HG03520 (cell line): ENCODE results near the gene TAPBP.
"Not testable (repeated sequence)": the region's sequence is repeated elsewhere in the genome, so short reads cannot be mapped to it uniquely, and the experiment has no call there.

Source experiments
- ATAC-seq: cut with Tn5 transposase; IDR thresholded peaks from one replicate; pipeline ENCODE4 v1.9.1; 2021; ENCODE audit warnings: mild to moderate bottlenecking, moderate library complexity; ENCODE audit not compliant: unreplicated experiment

The TAPBP gene

DNA sequence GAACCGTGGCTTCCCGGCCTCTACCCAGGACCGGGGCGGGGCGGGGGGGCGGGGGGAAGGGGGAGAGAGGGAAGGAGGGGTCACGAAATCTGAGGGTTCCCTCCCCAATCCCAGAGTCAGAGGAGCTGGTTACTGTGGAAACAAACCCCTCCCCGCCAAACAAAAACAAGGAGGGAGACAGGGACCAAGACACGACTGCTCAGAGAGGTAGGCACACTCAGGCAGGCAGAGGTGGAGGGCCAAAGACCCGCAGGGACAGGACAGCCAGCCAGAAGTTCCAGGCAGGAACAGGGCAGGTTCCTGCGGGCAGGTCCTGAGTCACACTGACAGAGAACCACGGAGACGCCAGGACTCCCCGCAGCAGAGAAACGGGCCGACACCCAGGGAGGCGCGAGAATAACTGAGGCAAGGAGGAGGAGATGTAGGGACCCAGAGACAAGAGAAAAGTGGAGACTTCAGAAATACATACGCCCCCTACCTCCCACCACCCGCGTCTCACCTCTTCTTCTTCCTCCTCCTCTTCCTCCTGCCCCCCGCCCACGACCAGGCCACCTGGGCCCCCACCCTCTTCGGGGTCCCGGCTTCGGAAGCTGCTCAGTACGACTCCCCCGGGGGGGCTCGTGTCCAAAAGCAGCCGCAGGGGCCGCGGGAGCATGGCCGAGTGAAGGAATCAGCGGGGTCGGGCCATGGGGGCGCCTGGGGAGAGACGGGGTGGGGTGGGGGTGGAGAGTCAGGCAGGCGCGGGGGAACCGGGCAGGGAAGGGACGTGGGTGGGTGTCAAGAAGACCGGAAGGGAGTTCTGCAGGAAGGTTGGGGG, 15.7 kb downstream of the TAPBP start:
- no peak for ATAC-seq

DNA sequence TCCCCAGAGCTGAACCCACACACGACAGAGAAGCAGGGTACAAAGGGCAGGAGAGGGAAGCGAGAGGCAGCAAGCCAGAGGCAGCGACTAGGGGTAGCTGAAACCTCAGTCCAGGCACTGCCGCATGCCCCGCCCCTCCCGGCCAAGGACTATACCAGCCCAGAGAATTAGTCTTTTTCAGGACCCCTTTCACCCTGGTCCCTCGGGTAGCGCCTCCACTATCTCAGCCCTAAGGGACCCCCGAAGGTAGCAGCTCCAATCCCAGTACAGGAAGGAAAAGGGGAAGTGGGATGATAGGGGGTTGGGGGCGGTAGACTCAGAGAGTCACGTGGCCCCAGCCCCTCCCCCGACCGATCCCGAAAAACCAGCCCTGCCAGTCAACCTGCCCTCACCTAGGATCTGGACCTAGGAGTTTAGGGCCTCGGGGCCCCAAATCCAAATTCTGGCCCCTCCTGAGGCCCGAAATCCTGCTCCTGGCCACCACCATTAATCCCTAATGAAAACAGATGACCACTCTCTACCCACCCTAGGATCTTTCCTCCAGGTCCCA, 16.4 kb downstream of the TAPBP start:
- ATAC-seq = no peak

DNA sequence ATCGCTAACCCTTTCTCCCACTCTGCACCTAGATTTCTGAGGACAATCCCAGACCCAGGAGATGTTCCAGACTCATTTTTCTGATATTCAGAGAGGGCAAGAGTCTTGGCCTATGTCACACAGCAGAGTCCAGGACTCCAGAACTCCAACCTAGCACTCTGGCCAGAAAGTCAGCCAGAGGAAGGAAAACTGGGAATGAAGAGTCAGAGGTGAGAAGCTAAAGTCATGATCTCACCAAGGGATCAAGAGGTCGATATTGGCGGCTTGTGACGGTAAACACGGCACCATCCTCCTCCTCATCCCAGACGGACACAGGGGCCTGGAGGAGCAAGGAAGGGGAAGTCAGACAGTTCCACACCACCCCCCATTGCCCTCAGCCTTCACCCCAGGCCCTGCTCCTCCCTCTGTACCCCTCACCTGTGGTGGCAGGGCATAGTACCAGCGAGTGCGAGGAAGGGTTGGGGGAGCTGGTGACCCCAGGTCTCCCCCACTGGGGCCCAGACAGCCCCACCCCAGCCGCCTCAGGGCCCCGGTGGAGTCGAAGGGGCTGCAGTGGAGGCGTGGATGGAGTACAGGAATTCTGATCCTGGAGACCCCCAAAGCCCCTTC, 17.0 kb downstream of the TAPBP start:
- ATAC-seq = no peak

DNA sequence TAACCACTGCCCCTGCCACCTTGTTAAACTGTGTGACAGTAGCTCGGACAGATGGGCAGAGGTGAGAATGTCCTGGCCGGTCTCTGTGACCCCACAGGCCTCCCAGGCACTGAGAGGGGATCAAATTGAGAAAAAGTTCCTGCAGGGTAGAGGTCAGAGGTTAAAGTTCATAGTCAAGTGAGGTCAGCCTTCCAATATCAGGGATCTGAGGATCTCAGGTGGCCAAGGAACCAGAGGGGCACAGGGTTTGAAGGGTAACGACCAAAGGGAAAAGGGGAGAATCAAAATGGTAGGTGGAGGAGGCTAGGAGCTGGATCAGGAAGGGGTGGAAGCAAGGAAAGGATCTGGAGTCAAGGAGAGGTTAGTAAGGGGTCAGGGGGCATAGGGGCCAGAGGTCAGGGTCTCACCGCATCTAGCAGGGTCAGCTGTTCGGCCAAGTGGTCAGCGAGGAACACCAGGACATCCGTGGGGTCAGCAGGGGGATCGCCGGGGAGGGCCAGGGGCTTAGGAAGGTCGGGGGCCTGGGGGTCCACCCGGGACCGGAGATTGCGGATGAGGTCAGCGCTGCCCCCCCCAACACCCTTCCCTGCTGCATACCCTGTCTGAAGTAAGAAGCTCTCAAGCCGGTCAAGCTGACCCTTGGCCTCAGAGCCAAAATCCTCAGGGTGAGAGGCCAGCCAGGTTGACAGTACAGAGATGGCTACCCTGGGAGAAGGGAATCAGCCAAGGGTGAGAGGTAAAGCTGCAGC, 18.1 kb downstream of the TAPBP start:
- no peak for ATAC-seq

DNA sequence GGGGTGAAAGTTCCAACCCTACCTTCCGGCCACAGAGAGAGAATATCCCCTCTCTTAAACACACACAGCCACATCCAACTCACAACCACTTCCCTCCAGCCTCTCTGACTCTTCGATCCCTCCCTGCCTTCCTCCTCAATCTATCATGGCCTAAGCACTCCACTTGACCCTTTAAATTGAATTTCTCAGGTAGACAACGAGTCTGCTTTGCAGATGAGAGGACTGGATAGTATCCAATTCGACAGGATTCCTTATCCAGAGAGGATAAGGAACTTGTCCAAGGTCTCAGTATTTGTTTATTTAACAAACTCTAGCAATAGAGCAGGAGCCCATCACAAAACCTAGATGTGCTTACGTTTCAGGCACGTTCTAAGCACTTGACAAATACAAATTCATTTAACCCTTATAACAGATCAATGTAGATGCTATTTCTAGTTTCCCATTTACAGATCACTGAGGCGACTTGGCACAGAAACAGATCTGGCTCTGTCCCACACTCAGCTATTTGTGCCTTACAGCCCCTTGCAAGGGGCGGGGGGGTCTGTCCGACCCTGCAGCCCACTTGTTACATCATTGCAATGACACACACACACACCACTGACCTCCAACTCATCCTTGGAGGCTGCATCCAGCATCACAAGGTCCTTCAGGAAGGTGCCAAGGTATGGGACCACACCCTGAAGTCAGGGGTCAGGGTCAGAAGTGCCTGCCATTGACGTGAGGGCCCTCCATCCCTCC, 19.6 kb downstream of the TAPBP start:
- no peak for ATAC-seq

DNA sequence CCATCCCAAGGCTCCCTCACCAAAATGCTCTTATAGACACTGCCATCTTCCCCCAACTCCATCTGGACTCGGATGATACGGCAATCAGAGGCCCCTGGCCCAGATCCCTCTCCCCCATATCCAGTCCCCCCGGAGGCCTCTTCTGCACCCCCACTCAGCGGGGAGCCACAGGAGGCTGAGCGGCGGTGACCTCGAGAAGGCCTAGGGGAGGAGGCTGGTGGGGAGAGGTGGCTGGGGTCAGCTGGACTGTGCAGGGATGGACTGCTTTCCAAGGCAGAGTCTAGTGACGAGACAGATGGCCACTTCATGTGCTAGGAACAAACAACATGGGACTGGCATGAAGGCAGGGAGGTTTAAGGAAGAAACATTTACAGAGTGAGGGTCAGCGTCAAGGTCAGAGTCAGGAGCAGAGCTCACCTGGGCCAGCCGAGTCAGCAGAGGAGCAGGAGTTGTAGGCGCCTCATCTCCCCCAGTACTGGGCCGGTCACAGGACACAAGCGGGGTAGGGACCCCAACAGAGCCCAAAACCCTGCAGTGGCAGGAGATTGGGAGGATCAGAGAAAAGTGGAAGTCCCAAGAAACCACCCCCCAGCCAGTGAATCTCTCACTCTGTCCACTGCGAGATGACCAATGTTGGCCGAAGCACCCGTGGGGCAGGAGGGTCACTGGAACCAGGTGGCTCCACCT, 20.7 kb downstream of the TAPBP start:
- no peak for ATAC-seq

DNA sequence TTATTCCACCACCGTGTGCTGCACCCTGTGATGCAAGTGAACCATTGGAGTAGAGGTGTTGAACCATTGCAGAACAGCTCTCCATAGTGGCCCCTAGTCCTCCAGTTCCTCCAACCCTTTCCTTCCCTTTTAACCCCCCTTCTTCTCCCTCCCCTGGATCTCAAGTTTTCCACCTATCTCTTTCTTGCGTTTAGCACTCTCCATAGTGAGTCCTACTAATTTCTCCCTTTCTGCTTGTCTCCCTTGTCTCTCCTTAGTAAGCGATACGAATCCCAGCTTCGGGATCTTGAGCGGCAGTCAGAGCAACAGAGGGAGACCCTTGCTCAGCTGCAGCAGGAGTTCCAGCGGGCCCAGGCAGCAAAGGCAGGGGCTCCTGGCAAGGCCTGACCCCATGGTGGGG, 23.4 kb downstream of the TAPBP start:
- no peak for ATAC-seq

DNA sequence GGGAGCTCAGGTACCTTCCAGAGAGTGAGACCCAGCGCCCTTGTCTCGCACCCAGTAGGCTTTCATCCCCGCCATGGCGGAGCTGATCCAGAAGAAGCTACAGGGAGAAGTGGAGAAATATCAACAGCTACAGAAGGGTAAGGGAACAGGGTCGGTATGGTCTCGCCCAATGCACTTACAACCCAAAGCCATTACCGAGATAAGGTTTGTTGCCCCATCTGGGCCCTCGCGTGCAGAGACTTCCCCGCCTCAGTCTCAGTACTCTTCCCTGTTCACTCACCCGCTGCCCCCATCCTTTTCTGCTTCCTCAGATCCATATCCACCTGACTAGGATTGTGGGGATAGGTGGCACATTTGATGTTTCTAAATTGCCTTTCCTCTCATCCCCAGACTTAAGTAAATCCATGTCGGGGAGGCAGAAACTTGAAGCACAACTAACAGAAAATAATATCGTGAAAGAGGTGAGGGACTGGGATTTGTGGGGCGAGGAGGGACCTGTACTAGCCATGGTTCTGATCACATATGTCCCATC, 24.0 kb downstream of the TAPBP start:
- no peak for ATAC-seq

DNA sequence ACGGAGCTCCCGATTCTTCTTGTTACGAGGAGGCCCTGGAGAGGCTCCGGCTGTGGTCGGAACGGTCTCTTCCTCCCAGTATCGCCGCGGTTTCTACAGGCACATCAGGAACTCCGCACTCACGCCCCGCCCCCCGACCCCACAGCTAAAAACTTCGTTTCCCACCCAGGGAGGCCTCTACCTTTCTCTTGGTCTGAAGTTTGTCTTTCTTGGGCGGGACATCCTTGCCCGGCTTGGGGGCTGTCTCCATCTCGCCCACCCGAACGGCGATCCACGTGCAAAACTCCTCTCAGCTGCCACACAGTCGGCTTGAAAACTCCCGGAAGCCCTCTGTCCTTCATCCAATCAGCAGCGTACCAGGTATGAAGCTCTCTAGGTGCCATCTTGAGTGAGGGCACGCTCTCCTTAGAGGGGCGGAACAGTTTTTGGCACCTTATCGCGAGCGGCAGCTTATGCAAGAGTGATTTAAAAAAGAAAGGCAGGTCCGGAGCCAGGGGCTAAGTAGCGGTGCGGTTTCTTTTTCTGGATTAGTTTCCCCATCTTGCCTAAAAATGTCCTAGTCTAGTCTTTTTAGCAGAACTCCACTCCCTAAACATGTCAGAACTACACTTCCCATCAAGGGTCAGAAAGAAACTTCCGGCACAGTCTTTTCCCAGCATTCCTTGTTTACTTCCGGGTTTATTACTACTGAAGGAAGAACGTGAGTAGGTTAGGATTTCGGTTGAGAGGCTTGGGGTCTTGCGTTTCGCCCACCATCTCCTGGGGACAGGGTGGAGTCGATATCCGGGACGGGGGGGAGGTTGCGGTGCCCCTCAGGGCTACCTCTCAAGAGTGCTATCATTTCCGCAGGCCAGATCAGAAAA, 24.7 kb downstream of the TAPBP start, which contains the start of the genes PFDN6 and WDR46:
Gene PFDN6 (plus strand): TSS at position 681 of the 863 bp plus-strand sequence. CDS start 256 bp downstream, outside the sequence.
Gene WDR46 (minus strand): TSS at position 319 of the 863 bp plus-strand sequence. CDS start 69 bp downstream, at position 250.
- no peak for ATAC-seq

DNA sequence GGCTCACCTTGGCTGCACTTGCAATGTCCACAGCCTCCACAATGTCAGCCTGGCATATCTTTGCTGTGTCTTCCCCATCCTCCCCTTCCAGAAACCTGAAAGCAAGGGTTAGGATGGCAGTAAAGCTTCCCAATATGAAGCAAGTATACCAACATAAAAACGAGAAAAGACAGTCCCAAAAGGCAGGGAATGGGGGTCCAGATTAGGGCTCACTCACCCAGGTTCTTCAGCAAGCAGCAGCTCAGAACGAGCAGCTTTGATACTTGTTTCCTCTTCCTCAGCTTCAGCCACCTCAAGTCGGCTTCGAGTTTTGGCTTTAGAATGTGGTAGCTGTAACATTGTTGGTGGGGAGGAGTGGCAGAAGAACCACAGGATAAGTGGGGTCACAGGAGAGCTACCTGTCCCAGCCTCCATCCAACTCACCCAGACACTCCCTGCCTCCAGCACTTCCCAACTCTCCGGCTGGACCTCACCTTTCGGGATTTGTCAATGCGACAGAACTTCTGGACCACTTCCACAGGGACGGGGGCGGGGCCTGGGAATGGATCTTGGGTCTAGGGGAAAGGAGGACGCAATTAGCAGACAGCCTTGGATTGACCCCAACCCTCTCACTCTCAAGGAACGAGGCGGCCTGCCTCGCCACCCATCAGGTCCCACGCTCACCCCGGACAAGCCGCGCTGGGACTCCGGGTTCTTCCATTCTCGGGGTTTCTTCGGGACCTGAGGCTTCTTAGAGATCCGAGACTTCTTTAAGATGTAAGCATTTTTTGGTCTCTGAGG, 25.5 kb downstream of the TAPBP start:
- ATAC-seq = no peak

DNA sequence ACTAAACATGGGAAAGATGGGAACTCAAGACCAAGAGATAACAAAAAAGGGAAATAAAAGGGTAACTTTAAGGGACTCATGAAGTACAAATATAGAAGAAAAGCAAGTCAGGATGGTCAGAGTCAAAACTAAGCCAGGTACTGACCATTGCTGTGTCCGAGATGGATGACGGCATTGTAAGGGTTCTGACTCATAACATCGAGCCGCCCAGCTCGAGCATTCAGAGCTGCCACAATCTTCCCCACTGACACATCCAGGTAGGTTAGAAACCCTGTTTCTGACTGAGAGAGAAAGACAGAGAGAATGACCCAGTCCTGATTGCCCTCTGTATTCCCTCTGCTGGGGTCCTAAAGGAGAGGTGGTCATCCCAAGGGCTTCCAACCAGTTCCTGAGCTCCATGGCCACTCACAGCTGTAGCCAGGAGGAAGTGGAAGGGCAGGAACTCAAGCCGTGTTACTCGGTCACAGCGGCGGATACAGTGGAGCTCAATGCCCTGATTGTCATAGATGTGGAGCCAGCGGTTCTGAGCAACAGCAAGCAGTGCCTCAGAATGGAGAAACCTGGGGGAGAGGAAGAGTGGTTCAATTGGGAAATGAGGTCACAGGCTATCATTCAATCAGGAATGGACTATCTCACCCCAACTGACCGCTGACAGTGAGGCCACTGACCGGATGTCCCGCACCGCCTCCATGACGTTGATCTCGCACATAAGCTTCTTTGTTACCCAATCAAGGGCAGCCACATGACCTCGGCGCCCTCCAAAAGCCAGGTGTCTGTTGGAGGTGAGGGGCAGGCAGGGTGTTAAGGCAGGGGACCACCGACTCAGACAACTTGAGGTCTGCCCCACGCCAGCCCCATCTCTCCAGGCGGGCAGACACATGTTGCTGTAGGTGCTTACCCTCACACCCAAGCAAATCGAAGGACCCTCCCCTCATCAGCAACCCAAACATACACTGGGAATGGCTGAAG, 26.6 kb downstream of the TAPBP start:
- ATAC-seq = no peak

DNA sequence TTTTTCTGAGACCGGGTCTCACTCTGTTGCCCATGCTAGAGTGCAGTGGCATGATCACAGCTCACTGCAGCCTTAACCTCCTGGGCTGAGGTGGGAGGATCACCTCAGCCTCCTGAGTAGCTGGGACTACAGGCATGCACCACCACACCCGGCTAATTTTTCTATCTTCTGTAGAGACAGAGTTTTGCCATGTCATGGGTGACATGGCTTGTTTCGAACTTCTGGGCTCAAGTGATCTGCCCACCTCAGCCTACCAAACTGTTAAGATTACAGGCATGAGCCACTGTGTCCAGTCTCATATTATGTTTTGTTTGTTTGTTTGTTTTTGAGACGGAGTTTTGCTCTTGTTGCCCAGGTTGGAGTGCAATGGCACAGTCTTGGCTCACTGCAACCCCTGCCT, 28.7 kb downstream of the TAPBP start:
- ATAC-seq = not testable (repeated sequence)

DNA sequence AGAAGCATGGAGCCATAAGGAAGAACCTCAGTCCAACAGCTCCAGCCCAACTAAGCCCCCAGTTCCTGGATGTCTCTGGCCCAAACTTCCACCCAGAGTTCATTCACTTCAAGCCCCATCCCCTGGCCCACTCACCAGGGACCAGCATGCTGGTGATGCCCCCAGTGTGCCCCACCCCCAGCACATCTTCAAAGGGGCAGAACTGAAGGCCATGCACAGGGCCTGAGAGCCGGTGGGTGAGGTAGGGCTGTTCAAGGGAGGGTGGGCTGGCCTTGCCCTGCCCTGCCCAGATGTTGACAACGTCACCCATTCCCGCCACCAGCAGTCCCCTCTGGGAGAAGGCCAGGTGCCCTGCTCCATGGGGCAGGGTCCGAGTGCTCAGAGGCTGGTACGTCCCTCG, 33.3 kb downstream of the TAPBP start:
- ATAC-seq = no peak

DNA sequence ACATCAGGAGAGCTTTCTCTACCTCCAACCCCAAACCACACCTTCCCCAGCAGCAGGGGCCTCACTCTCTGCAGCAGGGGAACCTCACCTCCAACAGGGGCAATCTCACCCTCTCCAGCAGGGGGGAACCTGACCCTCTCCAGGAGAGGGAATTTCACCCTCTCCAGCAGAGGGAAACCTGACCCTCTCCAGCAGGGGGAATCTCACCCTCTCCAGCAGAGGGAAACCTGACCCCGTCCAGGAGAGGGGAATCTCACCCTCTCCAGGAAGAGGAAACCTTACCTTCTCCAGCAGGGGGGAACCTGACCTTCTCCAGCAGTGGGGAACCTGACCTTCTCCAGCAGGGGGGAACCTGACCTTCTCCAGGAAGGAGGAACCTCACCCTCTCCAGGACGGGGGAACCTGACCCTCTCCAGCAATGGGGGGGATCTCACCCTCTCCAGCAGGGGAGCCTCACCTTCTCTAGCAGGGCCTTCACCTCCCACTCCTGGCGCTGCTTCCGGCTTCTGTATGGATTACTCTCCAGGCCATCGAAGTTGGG, 33.8 kb downstream of the TAPBP start:
- ATAC-seq = no peak

DNA sequence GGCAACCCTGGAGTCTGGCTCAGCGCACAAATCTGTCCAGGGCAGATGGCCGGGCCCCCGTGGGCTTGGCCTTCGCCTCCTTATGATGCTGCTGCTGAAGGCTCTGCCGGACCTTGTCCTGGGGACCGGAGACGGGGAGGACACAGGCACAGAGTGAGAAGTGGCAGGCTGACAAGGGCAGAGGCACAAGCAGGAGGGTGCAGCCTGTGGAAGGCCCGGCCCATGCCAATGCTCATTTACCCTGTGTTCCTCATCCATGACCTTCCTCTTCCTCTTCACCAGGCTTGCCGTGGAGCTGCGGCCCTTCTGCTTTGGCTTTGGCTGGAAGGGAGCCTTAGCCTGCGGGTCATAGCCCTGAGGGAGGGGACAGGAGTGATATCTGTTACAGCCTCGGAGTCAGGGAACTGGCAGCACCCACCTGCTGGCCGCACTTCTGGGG, 34.6 kb downstream of the TAPBP start:
- no peak for ATAC-seq

DNA sequence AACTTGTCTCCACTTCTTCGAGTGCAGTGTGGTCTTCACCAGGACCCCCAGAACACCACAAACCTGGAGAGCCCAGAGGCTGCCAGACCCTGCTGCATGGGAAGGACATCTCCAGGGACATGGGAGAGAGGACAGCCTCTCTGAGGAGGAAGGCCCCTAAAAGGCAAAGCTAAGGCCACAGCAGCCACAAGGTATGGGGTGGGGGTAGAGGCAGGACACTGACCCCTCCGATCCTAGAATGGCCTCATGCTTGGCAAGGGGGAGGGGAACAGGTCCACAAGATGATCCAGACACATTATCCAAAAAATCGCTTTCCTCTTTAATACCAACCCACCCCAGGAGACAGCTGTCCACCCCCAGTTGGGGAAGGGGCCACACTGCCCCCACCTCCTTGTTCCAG, 35.1 kb downstream of the TAPBP start:
- ATAC-seq = no peak

DNA sequence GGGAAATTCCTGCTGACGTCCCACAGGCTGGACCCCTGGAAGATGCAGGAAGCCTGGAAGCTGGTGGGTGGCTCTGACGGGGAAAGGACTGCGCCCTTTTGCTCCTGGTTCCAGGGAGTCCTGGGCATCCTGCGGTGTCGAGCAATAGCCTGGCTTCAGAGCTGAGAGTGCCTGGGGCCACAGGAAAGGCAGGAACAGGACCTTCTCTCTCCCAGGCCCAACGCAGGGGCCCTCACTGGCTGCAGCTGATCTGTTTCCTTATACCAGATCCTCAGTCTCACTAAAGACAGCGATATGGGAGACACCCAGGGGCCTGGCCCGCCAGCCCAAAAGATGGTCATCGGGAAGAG, 35.5 kb downstream of the TAPBP start:
- no peak for ATAC-seq
